Nephron (organoid): ENCODE results near the gene OSBPL6.

Experiments
- H3K27ac Mint-ChIP-seq, 3 experiments: 2 replicates each; pipeline ENCODE4 v1.8.0; 2020; ENCODE audit warnings: mixed read lengths in 3 of 3, mild to moderate bottlenecking in 2 of 3, moderate library complexity in 1 of 3
- H3K27me3 Mint-ChIP-seq: 2 replicates; pipeline ENCODE4 v1.8.0; 2021; ENCODE audit warnings: low read depth, mild to moderate bottlenecking, moderate library complexity, mixed read lengths
- H3K36me3 Mint-ChIP-seq: 2 replicates; pipeline ENCODE4 v1.8.0; 2020; ENCODE audit warnings: low read depth, mixed read lengths
- H3K4me1 Mint-ChIP-seq: 2 replicates; pipeline ENCODE4 v1.8.0; 2020; ENCODE audit warnings: mixed read lengths
- H3K4me3 Mint-ChIP-seq, 3 experiments: 2 replicates each; pipeline ENCODE4 v1.8.0; 2020; ENCODE audit warnings: mild to moderate bottlenecking in 3 of 3, mixed read lengths in 3 of 3, moderate library complexity in 2 of 3
- H3K9me3 Mint-ChIP-seq: 2 replicates; pipeline ENCODE4 v1.8.0; 2020; ENCODE audit warnings: mixed read lengths
- TF ChIP-seq, protein P1 (sequence below), 3 experiments: fragments of 200-600 bp; sonication (generic); IDR thresholded peaks; one replicate each; pipeline ENCODE4 v1.5.0; 2021; ENCODE audit warnings: antibody characterized with exemption in 3 of 3; ENCODE audit not compliant: unreplicated experiment in 3 of 3

The OSBPL6 gene

GRCh38 chr2:178221556-178221955 lies 27.2 kb downstream of the OSBPL6 start:
- Mint-ChIP-seq H3K27ac (no peak overlapping the region), H3K9me3 (no peaks in the 10 kb centered on the region), H3K27me3 (no peaks in the 10 kb centered on the region), H3K4me3 (no peak overlapping the region), H3K36me3 (peaks cover 7% of the 10 kb centered on the region), H3K4me1 (no peaks in the 10 kb centered on the region)
- TF ChIP-seq, protein P1, sequence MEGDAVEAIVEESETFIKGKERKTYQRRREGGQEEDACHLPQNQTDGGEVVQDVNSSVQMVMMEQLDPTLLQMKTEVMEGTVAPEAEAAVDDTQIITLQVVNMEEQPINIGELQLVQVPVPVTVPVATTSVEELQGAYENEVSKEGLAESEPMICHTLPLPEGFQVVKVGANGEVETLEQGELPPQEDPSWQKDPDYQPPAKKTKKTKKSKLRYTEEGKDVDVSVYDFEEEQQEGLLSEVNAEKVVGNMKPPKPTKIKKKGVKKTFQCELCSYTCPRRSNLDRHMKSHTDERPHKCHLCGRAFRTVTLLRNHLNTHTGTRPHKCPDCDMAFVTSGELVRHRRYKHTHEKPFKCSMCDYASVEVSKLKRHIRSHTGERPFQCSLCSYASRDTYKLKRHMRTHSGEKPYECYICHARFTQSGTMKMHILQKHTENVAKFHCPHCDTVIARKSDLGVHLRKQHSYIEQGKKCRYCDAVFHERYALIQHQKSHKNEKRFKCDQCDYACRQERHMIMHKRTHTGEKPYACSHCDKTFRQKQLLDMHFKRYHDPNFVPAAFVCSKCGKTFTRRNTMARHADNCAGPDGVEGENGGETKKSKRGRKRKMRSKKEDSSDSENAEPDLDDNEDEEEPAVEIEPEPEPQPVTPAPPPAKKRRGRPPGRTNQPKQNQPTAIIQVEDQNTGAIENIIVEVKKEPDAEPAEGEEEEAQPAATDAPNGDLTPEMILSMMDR (IDR thresholded peaks at IDR 0.05; ENCODE audit: unreplicated experiment in 3 of 3) = no peak

DNA sequence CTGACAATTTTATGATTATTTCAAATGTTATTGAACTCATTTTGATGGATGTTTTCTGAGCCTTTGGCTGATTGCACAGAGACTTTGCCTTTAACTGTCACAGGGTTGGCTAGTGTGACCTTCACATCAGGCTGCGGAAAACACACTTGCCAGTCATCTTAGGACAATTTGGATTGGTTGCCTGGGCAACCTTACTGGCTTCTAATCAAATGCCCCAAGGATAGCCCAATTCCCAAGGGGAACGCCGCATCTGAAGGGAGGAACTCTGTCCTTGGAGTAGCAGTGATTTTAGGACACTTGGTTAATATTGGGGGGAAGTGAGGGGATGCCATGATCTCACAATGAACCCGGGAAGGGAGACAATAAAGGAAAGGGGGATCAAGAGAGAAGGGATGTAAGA lies 29.5 kb downstream of the OSBPL6 start:
- Mint-ChIP-seq H3K4me1 (no peaks in the 10 kb centered on the region), H3K4me3 (no peak overlapping the region), H3K36me3 (peaks cover 3% of the 10 kb centered on the region), H3K9me3 (no peaks in the 10 kb centered on the region), H3K27me3 (no peaks in the 10 kb centered on the region), H3K27ac (no peak overlapping the region)
- TF ChIP-seq, protein P1 (IDR thresholded peaks at IDR 0.05; ENCODE audit: unreplicated experiment in 3 of 3) = no peak

DNA sequence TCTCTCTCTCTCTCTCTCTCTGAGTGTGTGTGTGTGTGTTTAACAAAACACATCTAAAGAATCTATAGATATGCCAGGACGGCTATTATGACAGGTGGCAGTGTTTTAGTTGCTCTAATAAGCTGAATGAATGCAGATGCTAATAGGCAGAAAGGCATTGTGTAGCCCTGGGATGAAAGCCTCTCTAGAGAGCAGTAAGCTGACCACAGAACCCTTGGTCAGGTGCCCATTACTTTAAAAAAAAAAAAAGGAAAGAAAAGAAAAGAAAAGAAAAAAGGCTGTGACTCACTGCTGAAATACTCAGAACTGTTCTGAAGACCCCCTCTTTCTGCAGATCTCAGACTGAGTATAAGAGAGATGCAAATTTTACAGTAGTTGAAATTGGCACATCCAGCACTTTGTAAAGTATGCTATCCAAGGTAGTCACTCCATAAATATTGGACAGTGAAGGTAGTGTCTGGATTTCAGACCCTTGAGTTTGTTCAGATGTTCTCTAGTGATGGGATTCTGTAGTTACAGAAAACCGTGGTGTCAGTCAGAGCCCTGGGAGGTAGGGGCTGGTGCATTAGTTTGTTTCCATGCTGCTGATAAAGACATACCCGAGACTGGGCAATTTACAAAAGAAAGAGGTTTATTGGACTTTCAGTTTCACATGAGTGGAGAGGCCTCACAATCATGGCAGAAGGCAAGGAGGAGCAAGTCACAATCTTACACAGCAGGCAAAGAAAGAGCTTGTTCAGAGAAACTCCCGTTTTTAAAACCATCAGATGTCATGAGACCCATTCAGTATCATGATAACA lies 30.9 kb downstream of the OSBPL6 start:
- Mint-ChIP-seq H3K27me3 (no peaks in the 10 kb centered on the region), H3K4me1 (no peaks in the 10 kb centered on the region), H3K9me3 (no peaks in the 10 kb centered on the region), H3K27ac (no peak overlapping the region), H3K36me3 (no peaks in the 10 kb centered on the region), H3K4me3 (no peak overlapping the region)
- TF ChIP-seq, protein P1 (IDR thresholded peaks at IDR 0.05; ENCODE audit: unreplicated experiment in 3 of 3) = no peak

DNA sequence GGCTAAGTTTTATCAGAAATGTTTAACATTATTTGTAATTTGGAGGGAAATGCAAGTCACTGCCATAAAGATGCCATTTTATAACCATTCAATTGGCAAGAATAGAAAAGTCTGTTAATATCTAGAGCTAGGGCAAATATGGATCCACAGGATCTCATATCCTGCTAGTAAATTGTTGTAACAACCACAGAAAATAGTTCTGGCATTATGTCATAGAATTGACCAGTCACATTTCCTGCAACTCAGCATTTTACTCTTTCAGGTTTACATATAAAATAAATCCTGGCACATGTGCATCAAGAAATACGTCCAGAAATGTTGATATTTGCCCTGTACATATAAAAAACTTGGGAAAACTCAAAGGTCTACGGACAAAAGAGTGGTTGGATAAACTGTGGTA lies 32.9 kb downstream of the OSBPL6 start:
- no peaks in the 10 kb centered on the region for H3K27me3 Mint-ChIP-seq
- H3K27ac Mint-ChIP-seq = no peak overlapping the region
- TF ChIP-seq, protein P1 (IDR thresholded peaks at IDR 0.05; ENCODE audit: unreplicated experiment in 3 of 3) = no peak
- H3K4me3 Mint-ChIP-seq = no peak overlapping the region
- no peaks in the 10 kb centered on the region for H3K4me1 Mint-ChIP-seq
- no peaks in the 10 kb centered on the region for H3K9me3 Mint-ChIP-seq
- no peaks in the 10 kb centered on the region for H3K36me3 Mint-ChIP-seq

- Mint-ChIP-seq H3K9me3 (no peaks in the 10 kb centered on the region), H3K36me3 (no peaks in the 10 kb centered on the region), H3K27me3 (no peaks in the 10 kb centered on the region), H3K4me1 (no peaks in the 10 kb centered on the region), H3K27ac (no peak overlapping the region), H3K4me3 (no peak overlapping the region)
- TF ChIP-seq, protein P1 (IDR thresholded peaks at IDR 0.05; ENCODE audit: unreplicated experiment in 3 of 3) = no peak
Measured at GRCh38 chr2:178229927-178230326, 35.6 kb downstream of the OSBPL6 start.

DNA sequence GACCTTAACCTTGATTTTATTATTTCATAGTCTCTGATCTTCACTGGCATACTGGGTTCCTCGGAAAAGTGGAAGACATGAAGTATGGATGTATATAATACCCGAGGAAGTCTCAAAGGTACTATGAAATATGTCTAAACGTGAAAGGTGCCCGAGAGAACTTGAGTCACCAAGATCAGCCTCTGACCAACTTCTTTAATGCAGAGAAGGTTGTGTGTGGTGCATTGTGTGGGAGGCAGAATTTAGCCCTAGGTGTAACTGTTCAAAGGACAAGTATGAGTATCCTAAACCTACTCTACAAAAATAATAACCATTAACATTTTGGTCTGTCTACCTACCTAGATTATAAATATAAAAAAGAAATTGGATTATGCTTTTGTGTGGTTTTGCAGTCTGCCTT lies 36.1 kb downstream of the OSBPL6 start:
- TF ChIP-seq, protein P1 (IDR thresholded peaks at IDR 0.05; ENCODE audit: unreplicated experiment in 3 of 3) = no peak
- Mint-ChIP-seq H3K4me1 (no peaks in the 10 kb centered on the region), H3K4me3 (no peak overlapping the region), H3K27ac (no peak overlapping the region), H3K9me3 (no peaks in the 10 kb centered on the region), H3K36me3 (no peaks in the 10 kb centered on the region), H3K27me3 (no peaks in the 10 kb centered on the region)
